22Rv1 (cell line): Measurements from ENCODE around the gene PLD1.

Experiments
- H3K27ac ChIP-seq: fragments of 450-650 bp; 2 replicates; pipeline ENCODE4 v1.5.1; 2017
- CTCF ChIP-seq: fragments of 450-650 bp; IDR thresholded peaks from 2 replicates; pipeline ENCODE4 v1.5.1; 2017; ENCODE audit warnings: mild to moderate bottlenecking
- ZFX ChIP-seq: fragments of 450-650 bp; IDR thresholded peaks from 2 replicates; pipeline ENCODE4 v1.6.1; 2017; ENCODE audit warnings: antibody characterized with exemption, borderline replicate concordance

Gene PLD1

GRCh38 chr3:171807129-171807675 is 3.1 kb downstream of the PLD1 start:
- TF ChIP-seq CTCF: no peak
- no peak for TF ChIP-seq ZFX
- no peak overlapping the region for H3K27ac ChIP-seq

DNA sequence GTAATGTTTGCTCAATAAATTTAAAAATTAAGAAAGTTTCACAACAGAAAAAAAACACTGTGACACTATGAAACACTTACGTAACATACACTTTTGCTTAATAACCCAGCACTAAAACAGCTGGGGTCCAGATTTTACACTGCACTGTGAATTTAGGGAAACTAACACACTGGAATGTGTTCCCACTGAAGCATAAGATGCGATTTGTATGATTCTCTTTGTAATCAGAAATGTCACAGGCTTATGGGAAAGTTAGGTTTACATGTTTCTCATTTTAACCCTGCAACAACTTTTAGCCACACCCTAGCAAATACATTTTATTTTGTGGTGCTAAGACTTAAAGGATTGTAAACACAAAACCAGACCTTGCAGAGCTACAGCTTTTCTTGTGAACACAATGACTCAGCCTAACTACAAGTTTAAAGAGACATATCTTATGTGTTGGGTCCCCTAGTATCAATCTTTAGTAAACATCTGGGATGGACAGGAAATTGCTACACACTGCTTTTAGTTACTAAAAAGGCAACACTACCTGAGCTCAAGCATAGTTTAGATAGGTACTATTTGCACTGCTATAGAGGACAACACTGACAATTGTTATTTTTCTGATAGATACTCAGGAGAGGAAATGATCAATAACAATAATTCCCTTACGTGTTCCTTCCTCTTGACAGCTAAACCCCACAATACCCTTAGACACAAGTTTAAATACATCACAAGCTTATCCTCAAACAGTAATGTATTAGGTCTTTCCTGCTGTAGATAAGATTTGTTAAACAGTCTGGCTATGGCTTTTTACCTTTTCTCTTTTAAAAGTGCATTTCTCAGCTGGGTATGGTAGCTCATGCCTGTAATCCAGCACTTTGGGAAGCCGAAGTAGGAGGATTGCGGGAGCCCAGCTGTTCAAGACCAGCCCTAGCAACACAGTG is 3.8 kb downstream of the PLD1 start:
- H3K27ac ChIP-seq: no peak overlapping the region

GRCh38 chr3:171805687-171806086 is 4.6 kb downstream of the PLD1 start:
- TF ChIP-seq CTCF (no peak), ZFX (no peak)
- H3K27ac ChIP-seq: no peak overlapping the region

More for the DNA sequence above, 3.8 kb downstream of the PLD1 start:
- TF ChIP-seq ZFX: no peak
- TF ChIP-seq CTCF: no peak

- H3K27ac ChIP-seq: no peak overlapping the region
- TF ChIP-seq ZFX (no peak), CTCF (no peak)
Measured at GRCh38 chr3:171804618-171805389, 5.5 kb downstream of the PLD1 start.

DNA sequence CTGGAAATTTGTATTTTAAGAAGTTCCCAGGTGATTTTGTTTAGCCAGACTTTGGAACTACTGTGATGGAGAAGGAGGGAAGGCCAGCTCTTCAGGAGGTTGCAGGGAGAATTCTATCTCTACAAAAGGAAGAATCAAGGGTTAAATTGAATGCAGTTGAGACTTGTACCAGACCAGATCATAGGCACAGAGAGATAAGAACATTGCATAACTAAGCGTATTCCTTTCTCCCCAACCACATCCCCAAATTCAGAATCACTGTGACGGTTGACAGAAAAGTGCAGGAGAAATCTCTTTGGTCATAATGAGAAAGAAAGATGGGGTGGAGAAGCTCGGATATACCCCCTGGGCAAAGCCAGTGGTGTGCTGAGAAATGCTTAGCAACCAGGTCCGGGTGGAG is 7.2 kb downstream of the PLD1 start:
- TF ChIP-seq ZFX: no peak
- no peak for TF ChIP-seq CTCF
- H3K27ac ChIP-seq: no peak overlapping the region

DNA sequence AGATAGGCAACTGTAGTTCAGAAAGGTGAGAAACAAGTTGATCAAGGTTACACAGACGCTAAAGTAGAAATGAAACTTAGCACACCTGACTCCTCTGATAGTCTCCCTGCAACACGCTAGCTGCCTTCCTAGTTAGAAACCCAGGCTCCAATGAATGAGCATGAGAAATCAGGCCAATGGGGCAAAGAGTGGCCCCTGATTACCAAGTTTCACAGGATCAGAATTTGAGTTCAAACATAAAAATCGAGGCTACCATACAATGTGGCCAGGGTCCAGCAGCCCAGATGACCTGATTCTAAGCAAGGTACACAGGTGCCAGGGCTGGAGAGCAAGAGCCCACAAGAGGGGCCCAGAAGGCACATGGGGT is 7.7 kb downstream of the PLD1 start:
- TF ChIP-seq ZFX (no peak), CTCF (no peak)
- H3K27ac ChIP-seq: no peak overlapping the region
